NCI-H2171 treated with DMSO at 0.1 percent for 48 hours (cell line): ENCODE data around the gene LTBP1.

Experiments used
- DNase-seq: peaks from one replicate; lab custom pipeline; 2025; lab: John Stamatoyannopoulos, UW

LTBP1 gene

DNA sequence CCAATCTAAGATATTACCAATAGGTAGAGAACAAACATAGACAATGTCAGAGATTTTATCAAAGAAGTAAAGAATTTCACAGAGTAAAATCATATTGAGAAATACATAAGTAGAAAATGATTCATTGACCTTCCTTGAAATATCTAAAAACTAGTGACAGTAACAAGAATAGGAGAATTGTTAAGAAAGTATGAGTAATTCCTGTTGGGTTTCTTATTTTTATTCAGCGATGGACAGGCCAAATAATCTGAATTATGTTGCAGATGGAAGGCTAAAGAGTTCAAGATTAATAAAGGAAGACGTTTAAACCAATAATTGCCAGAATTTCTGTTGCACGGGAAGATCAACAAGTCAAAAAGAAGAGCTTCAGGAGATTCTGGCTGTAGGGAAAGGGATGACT is 366.3 kb downstream of the LTBP1 start:
- no peak for DNase-seq

DNA sequence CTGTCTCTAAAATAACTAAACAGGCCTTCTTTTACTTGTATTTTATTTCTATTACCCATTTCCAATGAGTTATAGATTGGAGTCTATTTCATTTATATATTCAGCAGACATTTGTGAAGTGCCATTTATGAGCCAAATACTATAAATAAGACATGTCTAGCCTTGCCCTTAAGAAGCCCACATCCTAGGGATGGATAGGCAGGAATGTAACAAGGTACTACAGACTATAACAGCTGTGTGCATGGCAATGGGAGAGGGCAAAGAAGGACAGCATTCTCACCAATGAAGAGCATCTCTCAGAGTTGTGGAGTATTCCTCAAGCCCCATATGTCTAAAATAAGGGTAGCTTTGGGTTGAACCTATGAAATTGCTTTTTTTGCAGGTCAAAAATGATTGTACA is 367.8 kb downstream of the LTBP1 start:
- DNase-seq: no peak

DNA sequence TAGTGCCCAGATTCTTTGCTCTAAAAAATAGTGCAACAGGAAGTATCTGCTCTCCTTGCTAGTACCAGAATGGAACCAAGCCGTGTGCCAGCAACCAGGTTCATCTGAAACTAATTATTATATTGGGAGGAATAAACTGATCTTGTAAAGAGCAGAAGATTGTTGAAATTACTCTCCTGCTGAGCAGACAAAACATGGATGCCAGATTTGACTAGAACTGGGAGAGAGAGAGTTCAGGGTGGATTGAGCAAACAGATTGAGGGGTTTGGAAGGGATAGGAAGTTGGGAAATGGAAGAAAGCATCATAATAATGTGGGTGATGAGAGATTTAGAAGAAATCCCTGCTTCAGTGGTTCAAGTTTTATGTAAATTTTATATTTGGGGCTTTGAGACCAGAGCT is 369.6 kb downstream of the LTBP1 start:
- no peak for DNase-seq

- DNase-seq: peak; percentile 15
Measured at GRCh38 chr2:33317369-33318007, 370.7 kb downstream of the LTBP1 start.

- no peak for DNase-seq
Measured at GRCh38 chr2:33318456-33318855, 371.7 kb downstream of the LTBP1 start.

GRCh38 chr2:33320573-33320972 is 373.8 kb downstream of the LTBP1 start:
- DNase-seq: no peak

GRCh38 chr2:33321236-33321771 is 374.6 kb downstream of the LTBP1 start:
- no peak for DNase-seq

DNA sequence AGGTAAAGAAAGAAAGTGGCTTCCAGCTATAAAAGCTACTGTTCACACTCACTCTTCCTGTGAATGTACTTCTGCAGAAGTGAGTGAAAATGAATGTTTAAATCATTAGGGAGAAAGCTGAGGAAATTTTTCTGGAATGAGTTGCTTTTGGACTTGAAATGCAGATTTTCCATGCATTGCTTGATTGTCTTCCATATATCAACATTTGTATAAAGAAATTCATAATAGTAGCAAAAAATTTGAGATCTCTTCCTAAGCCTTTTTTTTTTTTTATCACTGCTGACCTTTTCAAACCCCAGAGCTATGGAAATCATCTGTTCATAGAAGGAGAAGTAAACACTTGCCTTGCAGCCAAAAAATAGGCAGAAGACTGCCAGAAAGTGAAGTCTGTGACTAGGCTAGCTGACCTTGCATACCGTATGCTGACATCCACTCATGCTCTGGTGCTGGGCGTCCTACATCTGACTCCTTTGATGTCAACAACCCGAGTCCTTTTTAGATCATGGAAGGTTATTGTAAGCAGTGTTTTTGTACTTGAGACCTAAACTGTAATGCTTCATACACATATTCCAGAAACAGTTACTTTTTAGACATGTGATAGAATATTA is 375.2 kb downstream of the LTBP1 start:
- DNase-seq: no peak

- no peak for DNase-seq
Measured at GRCh38 chr2:33322612-33323011, 375.9 kb downstream of the LTBP1 start.

DNA sequence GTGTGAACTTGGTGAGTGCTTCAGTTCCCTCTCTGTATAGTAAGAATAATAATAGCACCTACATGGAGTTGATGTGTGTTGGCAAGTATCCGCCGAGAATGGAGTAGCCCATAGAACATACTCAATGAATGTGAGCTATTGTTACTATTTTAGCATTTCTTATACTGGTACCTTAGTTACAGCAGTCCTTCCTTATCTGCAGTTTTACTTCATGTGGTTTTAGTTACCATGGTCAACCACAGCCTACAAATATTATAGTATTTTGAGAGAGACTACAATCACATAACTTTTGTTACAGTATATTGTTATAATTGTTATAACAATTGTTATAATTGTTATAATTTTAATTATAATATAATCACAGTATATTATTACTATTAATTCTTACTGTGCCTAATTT is 377.2 kb downstream of the LTBP1 start:
- no peak for DNase-seq

DNA sequence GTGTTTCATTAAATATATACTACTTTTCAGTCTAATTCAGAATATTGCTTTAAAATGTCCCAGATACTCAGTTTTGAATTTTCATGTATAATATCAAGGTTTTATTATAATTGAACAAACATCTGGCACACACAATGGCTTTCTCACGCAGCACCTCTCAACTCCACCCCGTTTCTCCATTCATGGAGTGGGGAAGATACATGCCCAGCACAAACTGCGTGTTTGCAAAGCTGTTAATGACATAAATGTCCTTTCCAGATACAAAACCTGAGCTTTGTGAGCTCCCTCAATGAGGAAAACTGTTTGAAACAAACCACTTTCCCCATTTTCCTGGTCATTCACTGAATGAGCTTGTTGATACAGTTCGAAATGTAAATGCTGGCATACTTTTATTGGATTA is 379.3 kb downstream of the LTBP1 start:
- no peak for DNase-seq

GRCh38 chr2:33333433-33333832 is 386.7 kb downstream of the LTBP1 start:
- DNase-seq: no peak

DNA sequence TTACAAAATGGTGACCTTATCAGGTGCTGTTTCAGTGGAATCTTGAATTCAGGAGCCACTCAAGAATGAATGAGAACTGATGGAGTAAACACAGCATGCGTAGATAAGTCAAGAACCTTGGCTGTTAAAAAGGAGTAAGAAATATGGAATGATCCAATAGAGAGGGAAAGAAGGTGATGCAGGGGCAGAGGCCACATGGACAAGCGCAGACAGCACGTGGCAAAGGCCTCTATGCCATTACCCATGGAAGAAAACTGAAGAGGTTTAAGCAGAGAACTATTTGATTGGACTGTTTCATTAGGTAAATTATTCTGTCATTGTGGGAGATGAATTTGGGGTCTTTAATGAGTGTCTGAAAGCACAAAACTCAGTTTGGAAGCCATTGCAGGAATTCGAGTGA is 387.3 kb downstream of the LTBP1 start:
- DNase-seq: no peak

- no peak for DNase-seq
Measured at GRCh38 chr2:33335516-33335915, 388.8 kb downstream of the LTBP1 start.

DNA sequence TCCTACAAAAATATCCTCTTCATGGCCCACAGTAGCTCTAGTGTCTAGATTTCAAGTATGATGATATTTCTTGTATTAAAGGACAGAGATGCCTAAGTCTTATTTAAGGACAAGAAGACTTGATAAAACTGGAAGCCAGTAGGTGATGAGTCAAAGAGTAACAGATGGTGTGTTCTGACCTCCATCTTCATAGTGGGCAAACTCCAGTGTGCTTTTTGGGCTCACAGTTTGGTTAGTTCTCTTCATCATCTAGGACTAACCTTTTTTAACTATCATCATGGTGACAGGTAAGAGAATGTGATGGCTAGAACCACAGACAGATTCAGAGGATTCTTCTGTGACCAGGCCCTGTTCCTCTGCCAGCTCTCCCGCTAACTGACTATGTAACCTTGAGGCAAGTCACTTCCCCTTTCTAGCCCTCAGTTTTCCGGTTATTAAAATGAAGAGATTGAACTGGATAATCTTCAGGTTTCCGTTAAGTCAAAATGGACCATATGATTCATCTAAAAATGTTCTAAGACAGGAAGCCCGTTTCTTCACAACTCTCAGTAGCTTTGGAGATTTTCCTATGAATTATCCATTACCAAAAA is 389.4 kb downstream of the LTBP1 start:
- no peak for DNase-seq

DNA sequence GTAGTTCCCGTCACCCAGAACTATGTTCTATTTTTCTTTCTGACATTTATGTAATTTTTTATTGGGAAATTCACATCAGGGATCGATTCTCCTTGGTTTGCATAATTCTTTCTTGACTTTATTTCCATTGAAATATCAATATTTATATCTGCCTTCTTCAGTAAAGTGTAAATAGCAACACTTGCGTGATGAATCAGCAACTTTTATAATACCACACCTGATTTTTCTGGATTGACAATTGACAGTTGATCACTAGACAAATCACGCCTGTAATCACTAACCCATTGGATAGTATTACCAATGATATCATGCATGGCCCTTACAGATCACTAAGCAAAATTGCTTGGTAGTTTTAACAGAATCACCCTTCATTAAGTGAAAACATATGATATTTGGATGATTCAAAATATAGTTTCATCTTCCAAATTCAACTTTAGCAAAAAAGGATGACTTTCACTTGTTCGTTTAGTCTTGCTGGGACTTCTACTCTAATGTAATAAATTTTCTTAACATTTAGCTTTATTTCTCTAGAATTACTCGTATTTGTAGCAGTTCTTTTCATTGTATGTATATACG is 390.7 kb downstream of the LTBP1 start:
- no peak for DNase-seq

DNA sequence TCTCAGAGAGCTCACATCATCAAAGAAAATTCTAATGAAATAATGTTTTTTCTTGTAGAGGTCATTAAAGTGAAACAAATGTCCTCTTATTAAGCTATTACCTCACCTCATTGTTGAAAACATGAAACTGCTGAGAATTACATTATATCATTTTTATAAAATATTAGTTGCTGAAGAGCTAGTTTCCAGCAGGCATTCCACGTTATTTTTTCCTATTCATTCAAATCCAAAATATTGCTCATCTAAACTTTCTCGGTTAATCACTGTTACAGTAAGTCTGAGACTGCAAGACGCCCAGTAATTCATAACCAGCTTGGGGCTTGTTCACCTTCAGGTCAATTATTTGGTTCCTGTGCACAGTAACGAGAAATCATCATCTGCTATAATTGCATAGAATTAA is 391.2 kb downstream of the LTBP1 start:
- no peak for DNase-seq

GRCh38 chr2:33339269-33339668 is 392.5 kb downstream of the LTBP1 start:
- no peak for DNase-seq

DNA sequence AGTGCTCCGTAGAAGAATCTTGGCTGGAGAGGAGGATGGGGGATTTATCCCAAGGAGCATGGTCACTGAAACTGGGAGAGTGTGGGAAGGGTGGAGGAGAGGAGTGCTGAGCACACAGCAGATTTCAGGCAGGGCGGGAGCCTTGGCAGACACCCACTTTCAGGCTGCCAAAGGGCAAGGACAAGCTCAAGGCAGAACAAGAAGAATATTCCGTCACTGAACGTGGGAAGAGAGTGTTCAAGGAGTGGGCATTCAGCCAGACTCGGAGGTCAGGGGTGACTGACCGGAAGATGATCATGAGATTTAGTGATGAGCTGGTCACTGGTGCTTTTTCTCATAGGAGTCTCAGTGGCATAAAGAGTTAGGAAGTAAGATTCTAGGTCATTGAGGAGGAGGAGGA is 393.5 kb downstream of the LTBP1 start:
- DNase-seq: no peak

- no peak for DNase-seq
Measured at GRCh38 chr2:33342171-33342570, 395.4 kb downstream of the LTBP1 start.

- DNase-seq: no peak
Measured at GRCh38 chr2:33342705-33343104, 396.0 kb downstream of the LTBP1 start.

DNA sequence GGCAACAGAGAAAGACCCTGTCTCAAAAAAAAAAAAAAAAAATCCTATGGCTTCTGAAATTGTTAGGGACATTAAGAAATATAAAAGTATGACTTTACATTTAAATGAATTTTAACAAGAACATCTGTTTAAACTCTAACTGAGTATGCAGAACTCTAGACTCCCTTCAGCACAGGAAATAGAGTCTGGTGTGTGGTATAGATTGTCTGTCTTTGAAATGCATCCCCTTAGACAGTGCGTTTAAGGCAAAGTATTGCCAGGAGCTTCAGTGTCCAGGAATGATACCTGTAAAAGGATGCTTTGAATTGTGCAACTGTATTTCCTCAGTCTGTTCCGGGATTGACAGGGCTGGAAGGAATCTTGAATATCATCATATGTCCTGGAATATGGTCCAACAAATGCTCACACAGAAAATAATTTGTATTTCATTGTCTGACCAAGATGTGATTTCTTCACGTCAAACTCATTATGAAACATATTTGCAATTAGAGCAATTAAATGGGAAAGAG is 396.7 kb downstream of the LTBP1 start:
- no peak for DNase-seq

GRCh38 chr2:33344230-33344629 is 397.5 kb downstream of the LTBP1 start:
- no peak for DNase-seq
